GM12865 (cell line): Measurements from ENCODE around the gene IZUMO1.
A peak's percentile ranks its signal among the peaks of the same experiment; 100 is the strongest.
"Not testable (repeated sequence)": the region's sequence is repeated elsewhere in the genome, so short reads cannot be mapped to it uniquely, and the experiment has no call there.

Experiments
- DNase-seq: peaks from one replicate; pipeline ENCODE4 v3.0.0; 2010; ENCODE audit warnings: low read depth
- H3K4me3 ChIP-seq: 2 replicates; pipeline ENCODE4 v1.5.1; 2011; ENCODE audit warnings: mild to moderate bottlenecking, low read depth, low read length, control low read depth
- CTCF ChIP-seq: IDR thresholded peaks from 2 replicates; pipeline ENCODE4 v1.5.1; 2011; ENCODE audit warnings: low read length, control low read depth, low read depth, inconsistent platforms; ENCODE audit not compliant: insufficient read depth; ENCODE audit errors: missing control alignments

The IZUMO1 gene

GRCh38 chr19:48746738-48747575, at the start of gene IZUMO1:
TSS of gene IZUMO1 (minus strand) at chr19:48746909. CDS start at chr19:48745859, 1,050 bp downstream.
- no peak for TF ChIP-seq CTCF
- DNase-seq, result peak; percentile 40
- H3K4me3 ChIP-seq, result no peak within 1 kb of the TSS

GRCh38 chr19:48795685-48796070, 49.0 kb upstream of the IZUMO1 start:
- no peak for DNase-seq
- no peak overlapping the region for H3K4me3 ChIP-seq
- TF ChIP-seq CTCF, result no peak

- peak; percentile 95 for DNase-seq
- peak overlapping the region; percentile 65 for H3K4me3 ChIP-seq
- TF ChIP-seq CTCF, result peak; percentile 95
These were observed 48.5 kb upstream of the IZUMO1 start for GRCh38 chr19:48795055-48795684.

GRCh38 chr19:48794291-48794690, 47.6 kb upstream of the IZUMO1 start:
- no peak for DNase-seq
- no peak overlapping the region for H3K4me3 ChIP-seq
- TF ChIP-seq CTCF, result no peak

GRCh38 chr19:48793271-48793670, 46.6 kb upstream of the IZUMO1 start:
- DNase-seq, result no peak
- no peak overlapping the region for H3K4me3 ChIP-seq
- TF ChIP-seq CTCF, result no peak

GRCh38 chr19:48787331-48787730, 40.6 kb upstream of the IZUMO1 start:
- not testable (repeated sequence) for DNase-seq, H3K4me3 ChIP-seq

GRCh38 chr19:48786422-48786821, 39.7 kb upstream of the IZUMO1 start:
- H3K4me3 ChIP-seq, result not testable (repeated sequence)

GRCh38 chr19:48784527-48784926, 37.8 kb upstream of the IZUMO1 start:
- TF ChIP-seq CTCF, result peak; percentile 3
- no peak for DNase-seq
- no peak overlapping the region for H3K4me3 ChIP-seq

More at GRCh38 chr19:48786422-48786821, 39.7 kb upstream of the IZUMO1 start:
- not testable (repeated sequence) for DNase-seq
